ENCODE data around the gene DDX39B. TPM values are rescaled to one million over a fixed set of nuclear protein-coding genes. Genes with fewer than 3 reads are reported as not detected.

Gene DDX39B
- total and polyA plus RNA-seq, 10 donors, result 291 to 768 (median 381) TPM

GRCh38 chr6:31534521-31535040 lies 7.2 kb downstream of the DDX39B start:
- Histone ChIP-seq H3K36me3 (peaks cover 21 to 100% (median 100%) of the 10 kb centered on the region in 6 donors), H3K27me3 (replicated peaks in 1 of 7) (no peaks in the 10 kb centered on the region), H3K4me3 (no peak overlapping the region), H3K9me3 (no peaks in the 10 kb centered on the region), H3K27ac (no peak overlapping the region), H3K4me1 (peaks cover 14 to 75% (median 46%) of the 10 kb centered on the region in 6 donors)
- intact Hi-C loops (cut with DNase I; ENCODE audit: low total_unique reads), result loop anchor here (5.0 kb wide), 1 partner anchor 37 kb away; the partner anchor contains the start of gene MICB
- TF ChIP-seq CTCF (IDR thresholded peaks at IDR 0.05 in 8 of 11, conservative IDR thresholded peaks at IDR 0.05 in 3 of 11) (no peak), POLR2AphosphoS5 (IDR thresholded peaks at IDR 0.05) (peak; percentile 19 to 78 (median 22)), POLR2A (IDR thresholded peaks at IDR 0.05) (no peak)
- no peak for DNase-seq
- 87 to 91% (median 90%) methylated on average over 24 of the region's 24 CpGs for WGBS, 5 donors

GRCh38 chr6:31534011-31534410 lies 7.8 kb downstream of the DDX39B start:
- H3K36me3 ChIP-seq, result peaks cover 21 to 100% (median 96%) of the 10 kb centered on the region in 6 donors
- no peak overlapping the region for H3K4me3 ChIP-seq
- peaks cover 9 to 69% (median 41%) of the 10 kb centered on the region in 6 donors for H3K4me1 ChIP-seq
- H3K9me3 ChIP-seq, result no peaks in the 10 kb centered on the region
- H3K27me3 ChIP-seq (replicated peaks in 1 of 7), result no peaks in the 10 kb centered on the region
- DNase-seq, result no peak
- intact Hi-C loops (cut with DNase I; ENCODE audit: low total_unique reads), result no loop called here
- 87 to 97% (median 94%) methylated on average over 6 of the region's 6 CpGs for WGBS, 5 donors
- H3K27ac ChIP-seq, result peak overlapping the region in 2 of 8 donors; percentile 36 to 43
- TF ChIP-seq CTCF (IDR thresholded peaks at IDR 0.05 in 8 of 11, conservative IDR thresholded peaks at IDR 0.05 in 3 of 11) (no peak), POLR2AphosphoS5 (IDR thresholded peaks at IDR 0.05) (peak in 2 of 3 donors; percentile 28 to 52)

- Histone ChIP-seq H3K4me1 (peaks cover 4 to 63% (median 35%) of the 10 kb centered on the region in 6 donors), H3K4me3 (no peak overlapping the region), H3K27me3 (replicated peaks in 1 of 7) (no peaks in the 10 kb centered on the region), H3K27ac (peak overlapping the region in 5 of 8 donors; percentile 20 to 51 (median 43)), H3K36me3 (peaks cover 20 to 100% (median 91%) of the 10 kb centered on the region in 6 donors), H3K9me3 (no peaks in the 10 kb centered on the region)
- intact Hi-C loops (cut with DNase I; ENCODE audit: low total_unique reads), result no loop called here
- no peak for DNase-seq
- TF ChIP-seq POLR2A (IDR thresholded peaks at IDR 0.05), result no peak
- TF ChIP-seq CTCF (IDR thresholded peaks at IDR 0.05 in 8 of 11, conservative IDR thresholded peaks at IDR 0.05 in 3 of 11), result no peak
- 63 to 89% (median 68%) methylated on average over 1 of the region's 1 CpG for WGBS, 5 donors
Observed at GRCh38 chr6:31533455-31533841, 8.4 kb downstream of the DDX39B start.

- DNase-seq, result no peak
- 56 to 69% (median 61%) methylated on average over 9 of the region's 9 CpGs for WGBS, 5 donors
- Histone ChIP-seq H3K4me1 (peaks cover 2 to 57% (median 30%) of the 10 kb centered on the region in 6 donors), H3K9me3 (no peaks in the 10 kb centered on the region), H3K27ac (peak overlapping the region in 7 of 8 donors; percentile 20 to 51 (median 43)), H3K4me3 (no peak overlapping the region), H3K36me3 (peaks cover 17 to 100% (median 85%) of the 10 kb centered on the region in 6 donors), H3K27me3 (replicated peaks in 1 of 7) (no peaks in the 10 kb centered on the region)
- TF ChIP-seq CTCF (IDR thresholded peaks at IDR 0.05 in 8 of 11, conservative IDR thresholded peaks at IDR 0.05 in 3 of 11) (no peak), POLR2A (IDR thresholded peaks at IDR 0.05) (no peak), POLR2AphosphoS5 (IDR thresholded peaks at IDR 0.05) (peak in 1 of 3 donors; percentile 62)
- intact Hi-C loops (cut with DNase I; ENCODE audit: low total_unique reads), result no loop called here
Observed at GRCh38 chr6:31532644-31533454, 9.0 kb downstream of the DDX39B start.

Measured in spleen (tissue), 11 donors.